Measurements from ENCODE around the gene IL17B.

The IL17B gene

DNA sequence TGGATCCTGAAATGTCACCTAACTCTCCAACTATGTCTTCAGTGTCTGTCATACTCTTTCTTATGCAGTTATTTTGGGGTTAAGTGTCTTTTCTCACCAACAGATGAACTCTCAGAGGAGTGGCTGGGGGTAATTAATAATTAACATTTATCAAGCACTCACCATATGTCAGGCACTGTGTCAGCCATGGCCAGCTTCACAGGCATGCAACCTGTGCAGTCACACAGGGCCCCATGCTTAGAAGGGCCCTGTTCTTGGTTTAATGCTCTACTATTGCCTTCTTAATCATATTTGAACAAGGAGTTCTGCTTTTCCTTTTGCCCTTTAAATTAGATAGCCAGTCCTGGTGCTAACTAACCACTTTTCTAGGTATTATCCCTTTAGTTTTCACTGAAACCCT is 37.2 kb downstream of the IL17B start:
- in situ Hi-C loops (cut with MboI; ENCODE audit: low sequenced_read_pairs, unreplicated experiment): no loop called here

DNA sequence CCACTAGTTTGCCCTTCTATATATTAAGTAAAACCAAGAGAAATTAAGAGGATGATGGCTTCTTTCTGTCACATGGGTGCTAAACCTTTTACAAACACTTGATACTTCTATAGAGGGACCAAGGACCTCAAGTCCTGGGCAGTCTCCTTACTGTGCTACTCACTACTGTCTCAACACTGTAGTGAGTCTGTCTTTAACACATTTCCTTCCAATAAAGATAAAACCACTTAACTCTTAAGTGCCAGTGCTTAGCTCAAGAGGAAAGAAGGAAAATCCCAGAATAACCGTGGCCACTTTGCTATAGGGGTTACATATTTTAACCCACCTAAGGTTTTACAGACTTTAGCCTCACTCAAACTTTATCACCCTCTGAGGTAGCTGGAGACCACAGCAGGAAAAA is 38.2 kb downstream of the IL17B start:
- TF ChIP-seq, protein P1, sequence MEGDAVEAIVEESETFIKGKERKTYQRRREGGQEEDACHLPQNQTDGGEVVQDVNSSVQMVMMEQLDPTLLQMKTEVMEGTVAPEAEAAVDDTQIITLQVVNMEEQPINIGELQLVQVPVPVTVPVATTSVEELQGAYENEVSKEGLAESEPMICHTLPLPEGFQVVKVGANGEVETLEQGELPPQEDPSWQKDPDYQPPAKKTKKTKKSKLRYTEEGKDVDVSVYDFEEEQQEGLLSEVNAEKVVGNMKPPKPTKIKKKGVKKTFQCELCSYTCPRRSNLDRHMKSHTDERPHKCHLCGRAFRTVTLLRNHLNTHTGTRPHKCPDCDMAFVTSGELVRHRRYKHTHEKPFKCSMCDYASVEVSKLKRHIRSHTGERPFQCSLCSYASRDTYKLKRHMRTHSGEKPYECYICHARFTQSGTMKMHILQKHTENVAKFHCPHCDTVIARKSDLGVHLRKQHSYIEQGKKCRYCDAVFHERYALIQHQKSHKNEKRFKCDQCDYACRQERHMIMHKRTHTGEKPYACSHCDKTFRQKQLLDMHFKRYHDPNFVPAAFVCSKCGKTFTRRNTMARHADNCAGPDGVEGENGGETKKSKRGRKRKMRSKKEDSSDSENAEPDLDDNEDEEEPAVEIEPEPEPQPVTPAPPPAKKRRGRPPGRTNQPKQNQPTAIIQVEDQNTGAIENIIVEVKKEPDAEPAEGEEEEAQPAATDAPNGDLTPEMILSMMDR (IDR thresholded peaks at IDR 0.05; ENCODE audit: borderline replicate concordance, control extremely low read depth, extremely low read depth, insufficient read depth, missing control alignments): no peak
- in situ Hi-C loops (cut with MboI; ENCODE audit: low sequenced_read_pairs, unreplicated experiment): no loop called here
- no peak for DNase-seq (ENCODE audit: low spot score)

More for the DNA sequence above, 37.2 kb downstream of the IL17B start:
- TF ChIP-seq, protein P1 (IDR thresholded peaks at IDR 0.05; ENCODE audit: borderline replicate concordance, control extremely low read depth, extremely low read depth, insufficient read depth, missing control alignments): no peak
- DNase-seq (ENCODE audit: low spot score): no peak

DNA sequence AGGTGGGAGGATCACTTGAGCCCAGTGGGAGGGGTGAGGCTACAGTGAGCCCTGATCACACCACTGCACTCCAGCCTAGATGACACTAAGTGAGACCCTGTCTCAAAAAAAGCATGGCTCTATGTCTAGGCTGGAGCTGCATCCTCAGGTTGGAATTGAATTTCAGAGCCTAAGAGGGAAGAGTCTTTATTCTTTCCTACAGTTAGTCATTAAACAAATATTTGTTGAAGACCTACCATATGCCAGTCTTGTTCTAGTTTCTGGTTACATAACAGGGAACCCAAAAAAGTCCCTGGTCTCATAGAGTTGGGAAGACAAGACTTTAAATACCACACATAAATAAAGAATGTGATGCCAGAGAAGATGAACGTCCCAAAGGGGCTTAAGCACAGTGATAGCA is 40.7 kb downstream of the IL17B start:
- no peak for DNase-seq (ENCODE audit: low spot score)
- in situ Hi-C loops (cut with MboI; ENCODE audit: low sequenced_read_pairs, unreplicated experiment): no loop called here
- TF ChIP-seq, protein P1 (IDR thresholded peaks at IDR 0.05; ENCODE audit: borderline replicate concordance, control extremely low read depth, extremely low read depth, insufficient read depth, missing control alignments): no peak

DNA sequence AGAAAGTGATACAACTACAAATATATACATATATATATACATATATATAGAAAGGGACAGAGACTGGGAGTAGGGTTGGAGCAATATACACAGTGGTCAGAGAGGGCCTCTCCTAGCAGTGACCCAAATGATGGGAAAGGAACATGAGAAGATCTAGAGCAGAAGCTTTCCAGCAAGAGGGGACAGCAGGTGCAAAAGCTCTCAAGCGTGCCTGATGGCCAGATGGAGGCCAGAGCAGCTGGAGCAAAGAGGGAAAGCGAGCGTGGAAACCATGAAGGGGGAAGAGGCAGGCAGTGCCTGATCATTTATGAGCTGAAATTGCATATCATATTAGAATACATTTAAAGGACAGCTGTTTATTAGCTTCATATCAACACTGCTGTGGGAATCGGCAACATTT is 41.4 kb downstream of the IL17B start:
- DNase-seq (ENCODE audit: low spot score): no peak
- TF ChIP-seq, protein P1 (IDR thresholded peaks at IDR 0.05; ENCODE audit: borderline replicate concordance, control extremely low read depth, extremely low read depth, insufficient read depth, missing control alignments): no peak
- in situ Hi-C loops (cut with MboI; ENCODE audit: low sequenced_read_pairs, unreplicated experiment): no loop called here

DNA sequence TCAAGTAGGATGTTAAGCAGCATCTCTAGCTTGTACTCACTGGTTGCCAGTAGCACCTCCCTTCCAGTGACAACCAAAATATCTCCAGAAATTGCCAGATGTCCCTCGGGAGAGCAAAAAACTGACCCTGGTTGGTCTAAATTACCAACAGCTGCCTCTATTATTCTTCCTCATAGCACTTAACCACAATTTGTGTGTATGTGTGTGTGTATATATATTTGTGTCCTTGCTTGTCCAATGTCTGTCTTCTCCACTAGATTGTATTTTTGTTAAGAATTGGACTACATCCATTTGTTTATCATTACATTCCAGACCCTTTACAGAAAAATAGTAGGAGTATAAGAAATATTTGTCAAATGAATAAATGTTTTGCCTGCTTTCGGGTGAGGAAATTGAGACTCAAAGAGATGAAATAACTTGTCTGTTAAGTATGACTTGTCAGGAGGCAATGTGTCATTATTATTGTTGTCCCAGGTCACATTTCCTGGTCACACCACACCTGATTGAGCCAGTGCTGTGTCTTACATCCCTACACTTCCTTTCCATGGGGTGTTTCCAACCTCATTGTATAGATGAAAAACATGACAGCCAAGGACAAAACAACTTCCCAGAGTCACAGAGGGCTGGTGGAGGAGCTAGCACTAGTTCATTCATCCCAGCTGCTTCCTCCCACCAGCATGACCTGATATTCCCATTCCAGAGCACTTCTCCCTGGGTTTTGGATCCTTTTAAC is 45.2 kb downstream of the IL17B start:
- DNase-seq (ENCODE audit: low spot score): no peak
- in situ Hi-C loops (cut with MboI; ENCODE audit: low sequenced_read_pairs, unreplicated experiment): no loop called here
- TF ChIP-seq, protein P1 (IDR thresholded peaks at IDR 0.05; ENCODE audit: borderline replicate concordance, control extremely low read depth, extremely low read depth, insufficient read depth, missing control alignments): no peak

DNA sequence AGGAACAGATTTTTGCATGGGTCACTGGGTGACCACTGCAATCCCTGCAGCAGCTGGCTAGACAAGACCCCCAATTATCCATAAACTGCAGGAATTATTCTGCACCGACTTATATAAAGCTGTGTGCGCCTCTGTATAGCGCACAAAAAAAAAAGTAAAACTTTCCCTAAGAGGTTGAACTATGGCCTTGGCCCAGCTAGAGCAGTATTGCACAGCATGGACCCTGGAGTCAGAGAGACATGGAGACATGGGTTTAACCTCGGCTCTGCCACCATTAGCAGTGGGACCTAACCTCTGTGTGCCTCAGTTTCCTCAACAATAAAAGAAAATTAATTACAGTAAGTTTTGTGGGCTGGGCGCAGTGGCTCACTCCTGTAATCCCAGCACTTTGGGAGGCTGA is 50.9 kb downstream of the IL17B start:
- DNase-seq (ENCODE audit: low spot score): no peak
- in situ Hi-C loops (cut with MboI; ENCODE audit: low sequenced_read_pairs, unreplicated experiment): no loop called here
- TF ChIP-seq, protein P1 (IDR thresholded peaks at IDR 0.05; ENCODE audit: borderline replicate concordance, control extremely low read depth, extremely low read depth, insufficient read depth, missing control alignments): no peak

All from GM13976 (cell line).